Measurements from ENCODE around the gene AGTR2.
"Not testable (repeated sequence)": the region's sequence is repeated elsewhere in the genome, so short reads cannot be mapped to it uniquely, and the experiment has no call there.

Gene AGTR2

GRCh38 chrX:116170511-116170910 lies at the start of gene AGTR2:
Gene AGTR2, plus strand, starts transcription at chrX:116170744. Its CDS starts 1,537 bp downstream, at chrX:116172281.
- no peak for DNase-seq
- TF ChIP-seq GATA1 (IDR thresholded peaks at IDR 0.05; ENCODE audit: low read depth, low read length), result no peak
- TF ChIP-seq POLR2A (IDR thresholded peaks at IDR 0.05; ENCODE audit: low read length), result no peak

DNA sequence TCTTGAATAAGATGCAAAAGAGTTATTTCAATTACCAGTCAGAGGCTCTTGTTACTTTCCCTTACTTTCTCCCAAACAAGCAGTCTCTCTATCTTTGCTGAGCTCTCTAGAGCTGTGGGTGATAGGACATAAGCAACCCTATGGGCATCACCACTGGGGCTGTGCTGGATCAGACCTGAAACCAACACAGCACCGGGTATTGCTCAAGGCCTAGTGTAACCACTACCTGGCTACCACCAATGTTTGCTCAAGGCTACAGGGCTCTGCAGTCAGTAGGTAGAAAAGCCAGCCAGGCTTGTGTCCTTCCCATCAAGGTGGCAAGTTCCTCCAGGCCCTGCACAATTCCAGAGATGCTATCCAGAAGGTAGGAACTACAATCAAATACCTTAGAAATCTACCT lies 35.3 kb upstream of the AGTR2 start:
- TF ChIP-seq POLR2A (IDR thresholded peaks at IDR 0.05; ENCODE audit: low read length), result no peak
- no peak for TF ChIP-seq GATA1 (IDR thresholded peaks at IDR 0.05; ENCODE audit: low read depth, low read length)

DNA sequence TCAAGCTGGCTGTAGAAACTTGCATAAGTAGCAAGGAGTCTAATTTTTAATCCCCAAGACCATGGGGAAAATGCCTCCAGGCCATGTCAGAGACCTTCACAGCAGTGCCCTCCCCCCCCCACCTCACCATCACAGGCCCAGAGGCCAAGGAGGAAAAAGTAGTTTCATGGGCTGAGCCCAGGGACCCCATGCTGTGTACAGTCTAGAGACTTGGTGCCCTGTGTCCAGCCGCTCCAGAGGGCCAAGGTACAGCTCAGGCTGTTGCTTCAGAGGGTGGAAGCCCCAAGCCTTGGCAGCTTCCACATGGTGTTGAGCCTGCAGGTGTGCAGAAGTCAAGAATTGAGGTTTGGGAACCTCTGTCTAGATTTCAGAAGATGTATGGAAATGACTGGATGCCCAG lies 29.3 kb upstream of the AGTR2 start:
- DNase-seq, result not testable (repeated sequence)

More for the DNA sequence above, 35.3 kb upstream of the AGTR2 start:
- DNase-seq, result no peak

DNA sequence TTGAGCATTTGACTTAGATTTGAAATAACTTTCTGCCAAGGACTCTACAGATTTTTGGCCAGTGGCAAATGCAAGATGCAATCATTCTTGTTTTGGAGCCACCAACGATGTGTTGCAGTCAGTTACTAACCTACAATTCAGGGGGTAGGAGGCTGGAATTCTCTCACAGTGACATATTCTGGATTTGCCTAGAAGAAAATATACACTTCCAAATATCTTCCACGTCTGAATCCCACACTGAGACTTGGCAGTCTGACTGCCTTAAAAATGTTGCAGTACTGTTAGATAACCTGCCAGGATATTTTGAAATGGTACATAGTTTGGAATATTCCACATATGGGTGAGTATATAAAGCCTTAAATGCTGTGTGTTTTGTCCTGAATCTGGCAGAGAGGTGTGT lies 27.6 kb upstream of the AGTR2 start:
- no peak for DNase-seq

DNA sequence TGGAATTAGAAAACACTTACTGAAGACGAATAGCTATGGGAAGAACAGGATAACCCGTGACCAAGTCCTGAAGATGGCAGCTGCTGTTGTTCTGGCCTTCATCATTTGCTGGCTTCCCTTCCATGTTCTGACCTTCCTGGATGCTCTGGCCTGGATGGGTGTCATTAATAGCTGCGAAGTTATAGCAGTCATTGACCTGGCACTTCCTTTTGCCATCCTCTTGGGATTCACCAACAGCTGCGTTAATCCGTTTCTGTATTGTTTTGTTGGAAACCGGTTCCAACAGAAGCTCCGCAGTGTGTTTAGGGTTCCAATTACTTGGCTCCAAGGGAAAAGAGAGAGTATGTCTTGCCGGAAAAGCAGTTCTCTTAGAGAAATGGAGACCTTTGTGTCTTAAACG lies 2.4 kb downstream of the AGTR2 start:
- TF ChIP-seq POLR2A (IDR thresholded peaks at IDR 0.05; ENCODE audit: low read length), result no peak
- no peak for DNase-seq

More for the DNA sequence above, 27.6 kb upstream of the AGTR2 start:
- TF ChIP-seq GATA1 (IDR thresholded peaks at IDR 0.05; ENCODE audit: low read depth, low read length) (no peak), POLR2A (IDR thresholded peaks at IDR 0.05; ENCODE audit: low read length) (no peak)

DNA sequence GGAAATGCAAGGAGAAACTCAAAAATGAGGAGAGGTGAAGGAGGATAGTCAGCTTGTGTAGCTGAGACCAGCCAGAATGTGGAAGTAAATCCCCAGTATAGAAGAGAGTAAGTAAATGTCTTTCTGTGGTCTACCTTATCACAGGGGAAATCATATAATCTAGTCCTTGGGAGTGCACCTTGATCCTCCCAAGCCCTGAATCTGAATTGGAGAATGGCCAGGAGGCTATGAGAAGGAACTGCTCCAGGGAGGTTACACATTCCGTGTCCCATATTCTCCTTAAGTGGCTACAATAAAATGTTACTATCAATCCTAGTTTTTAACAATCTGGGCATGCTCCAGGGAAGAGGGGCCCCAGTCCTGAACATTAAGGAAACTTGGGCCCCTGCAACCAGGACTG lies 10.8 kb downstream of the AGTR2 start:
- TF ChIP-seq POLR2A (IDR thresholded peaks at IDR 0.05; ENCODE audit: low read length) (no peak), GATA1 (IDR thresholded peaks at IDR 0.05; ENCODE audit: low read depth, low read length) (no peak)
- no peak for DNase-seq

GRCh38 chrX:116185163-116185562 lies 14.6 kb downstream of the AGTR2 start:
- TF ChIP-seq GATA1 (IDR thresholded peaks at IDR 0.05; ENCODE audit: low read depth, low read length) (no peak), POLR2A (IDR thresholded peaks at IDR 0.05; ENCODE audit: low read length) (no peak)
- no peak for DNase-seq

DNA sequence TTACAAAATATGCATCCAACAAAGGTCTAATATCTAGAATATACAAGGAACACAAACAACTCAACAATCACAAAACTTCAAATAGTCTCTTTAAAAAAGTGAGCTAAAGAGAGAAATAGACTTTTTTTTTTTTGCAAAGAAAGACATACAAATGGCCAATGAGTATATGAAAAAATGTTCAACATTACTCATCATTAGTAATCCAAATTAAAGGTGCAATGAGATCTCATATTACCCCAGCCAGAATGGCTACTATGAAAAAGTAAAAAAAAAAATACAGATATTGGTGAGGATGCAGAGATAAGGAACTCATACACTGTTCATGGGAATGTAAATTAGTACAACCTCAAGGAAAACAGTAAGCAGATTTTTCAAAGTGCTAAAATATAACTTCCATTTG lies 24.1 kb downstream of the AGTR2 start:
- TF ChIP-seq GATA1 (IDR thresholded peaks at IDR 0.05; ENCODE audit: low read depth, low read length) (no peak), POLR2A (IDR thresholded peaks at IDR 0.05; ENCODE audit: low read length) (no peak)
- no peak for DNase-seq

- no peak for DNase-seq
- TF ChIP-seq POLR2A (IDR thresholded peaks at IDR 0.05; ENCODE audit: low read length) (no peak), GATA1 (IDR thresholded peaks at IDR 0.05; ENCODE audit: low read depth, low read length) (no peak)
Observed at GRCh38 chrX:116198235-116198634, 27.7 kb downstream of the AGTR2 start.

- DNase-seq, result peak in 1 of 2 experiments; percentile 0
- no peak for TF ChIP-seq GATA1 (IDR thresholded peaks at IDR 0.05; ENCODE audit: low read depth, low read length)
- no peak for TF ChIP-seq POLR2A (IDR thresholded peaks at IDR 0.05; ENCODE audit: low read length)
Observed at GRCh38 chrX:116198810-116199209, 28.3 kb downstream of the AGTR2 start.

GRCh38 chrX:116204932-116205331 lies 34.4 kb downstream of the AGTR2 start:
- TF ChIP-seq GATA1 (IDR thresholded peaks at IDR 0.05; ENCODE audit: low read depth, low read length) (no peak), POLR2A (IDR thresholded peaks at IDR 0.05; ENCODE audit: low read length) (no peak)
- DNase-seq, result peak in 1 of 2 experiments; percentile 2

GRCh38 chrX:116213262-116213661 lies 42.7 kb downstream of the AGTR2 start:
- DNase-seq, result no peak
- no peak for TF ChIP-seq GATA1 (IDR thresholded peaks at IDR 0.05; ENCODE audit: low read depth, low read length)
- TF ChIP-seq POLR2A (IDR thresholded peaks at IDR 0.05; ENCODE audit: low read length), result no peak

GRCh38 chrX:116217080-116217479 lies 46.5 kb downstream of the AGTR2 start:
- DNase-seq, result not testable (repeated sequence)

All from erythroblast (primary cell).